Erythroblast (primary cell): Measurements from ENCODE around the gene AAGAB.

Source experiments
- GATA1 ChIP-seq: IDR thresholded peaks from 2 replicates; pipeline ENCODE4 v1.6.1; 2011; ENCODE audit warnings: low read depth, mild to moderate bottlenecking, control low read depth, low read length, moderate library complexity
- POLR2A ChIP-seq: IDR thresholded peaks from 2 replicates; pipeline ENCODE4 v1.6.1; 2011; ENCODE audit warnings: mild to moderate bottlenecking, low read length

- no peak for TF ChIP-seq POLR2A
- TF ChIP-seq GATA1: no peak
Measured at GRCh38 chr15:67171471-67171870, 83.0 kb downstream of the AAGAB start.
